ENCODE results near the gene CSTF3.
"Not testable (repeated sequence)": the region's sequence is repeated elsewhere in the genome, so short reads cannot be mapped to it uniquely, and the experiment has no call there.

Gene CSTF3

DNA sequence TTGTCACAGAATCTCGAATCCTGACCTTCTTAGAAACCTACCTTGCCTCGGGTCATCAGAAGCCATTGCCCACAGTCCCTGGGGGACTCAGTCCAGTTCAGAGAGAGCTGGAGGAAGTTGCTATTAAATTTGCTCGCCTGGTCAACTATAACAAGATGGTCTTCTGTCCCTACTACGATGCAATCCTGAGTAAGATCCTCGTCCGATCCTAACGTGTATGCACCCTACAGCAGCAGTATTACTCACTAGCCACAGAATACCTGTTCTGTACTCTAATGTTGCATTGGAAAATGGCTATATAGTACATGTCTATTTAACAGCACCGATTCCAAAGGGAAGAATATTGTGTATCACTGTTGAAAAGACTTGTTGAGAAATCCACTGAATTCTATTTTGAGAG, 88.8 kb downstream of the CSTF3 start:
- DNase-seq = no peak

DNA sequence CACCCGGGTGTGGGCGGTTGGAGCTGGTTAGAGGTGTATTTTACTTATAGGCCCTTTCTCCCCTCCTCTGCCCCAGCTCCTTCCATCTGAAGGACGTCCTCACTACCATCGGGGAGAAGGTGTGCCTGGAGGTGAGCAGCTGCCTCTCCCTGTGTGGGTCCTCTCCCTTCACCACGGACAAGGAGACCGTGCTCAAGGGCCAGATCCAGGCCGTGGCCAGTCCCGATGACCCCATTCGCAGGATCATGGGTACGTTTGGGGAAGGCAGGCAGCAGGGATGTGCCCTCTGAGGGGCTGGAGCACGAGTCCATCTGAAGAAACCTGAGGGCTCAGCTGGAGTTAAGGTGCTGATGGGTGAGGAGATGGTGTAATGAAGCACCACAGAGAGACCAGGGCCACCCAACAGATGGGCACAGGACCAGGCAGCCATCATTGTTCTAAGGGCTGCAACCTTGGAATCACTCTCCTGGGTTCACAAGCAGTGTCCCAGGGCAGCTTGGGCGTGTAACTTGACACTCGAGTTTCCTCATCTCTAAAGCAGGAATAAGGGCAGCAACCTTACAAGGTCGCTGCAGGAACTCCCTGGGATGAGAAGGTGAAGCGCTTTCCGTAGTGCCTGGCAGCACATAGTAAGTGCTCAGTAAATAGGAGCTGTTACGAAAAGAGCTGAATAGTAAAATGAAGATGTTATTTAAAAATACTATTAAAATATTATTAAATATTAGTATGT, 92.5 kb downstream of the CSTF3 start:
- DNase-seq = no peak

DNA sequence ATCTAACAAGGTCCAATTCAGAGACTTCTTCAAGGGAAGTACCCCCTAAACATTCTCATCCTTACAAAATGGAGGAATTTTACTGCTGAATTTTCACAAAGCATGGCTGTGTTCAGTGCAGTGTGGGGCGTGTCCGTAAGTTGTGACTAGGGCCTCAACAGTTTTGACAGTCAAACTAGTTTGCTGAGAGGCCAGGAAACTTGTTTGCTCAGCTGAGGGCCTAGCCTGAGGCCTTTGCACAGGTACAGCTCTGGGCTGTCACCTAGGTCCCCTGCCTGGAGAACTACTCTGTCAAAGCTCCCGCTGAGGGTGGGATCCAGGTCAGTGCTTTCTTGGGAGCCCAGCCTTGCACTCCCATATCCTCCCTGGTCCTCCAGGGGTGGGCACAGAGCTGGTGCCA, 94.0 kb downstream of the CSTF3 start:
- DNase-seq = no peak

DNA sequence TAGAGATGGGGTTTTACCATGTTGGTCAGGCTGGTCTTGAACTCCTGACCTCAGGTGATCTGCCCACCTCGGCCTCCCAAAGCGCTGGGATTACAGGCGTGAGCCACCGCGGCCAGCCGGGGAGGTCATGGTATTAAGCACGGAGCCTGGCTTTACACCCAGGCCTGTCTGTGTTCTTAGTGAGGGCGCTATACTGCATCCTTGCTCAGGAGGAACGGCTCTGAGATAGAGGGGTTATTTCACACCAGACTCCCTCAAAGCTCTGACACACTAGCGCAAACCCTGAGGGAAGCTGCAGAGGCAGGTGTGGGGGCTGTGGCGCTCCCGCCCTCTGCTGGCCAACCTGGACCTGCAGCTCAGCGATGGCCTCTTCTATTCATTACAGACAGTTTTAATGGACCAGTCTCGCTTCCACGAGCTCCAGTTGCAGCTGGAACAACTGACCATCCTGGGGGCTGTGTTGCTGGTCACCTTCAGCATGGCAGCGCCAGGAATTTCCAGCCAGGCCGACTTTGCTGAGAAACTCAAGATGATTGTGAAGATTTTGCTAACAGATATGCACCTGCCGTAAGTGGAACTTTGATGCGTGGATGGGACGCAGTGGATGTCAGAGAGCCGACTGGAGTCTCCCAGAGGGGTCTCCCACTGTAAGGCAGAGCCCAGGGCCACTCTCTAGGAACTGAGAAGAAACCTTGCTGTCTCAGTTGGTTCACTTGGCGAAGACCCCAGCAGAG, 95.7 kb downstream of the CSTF3 start:
- peak; percentile 72 for DNase-seq

DNA sequence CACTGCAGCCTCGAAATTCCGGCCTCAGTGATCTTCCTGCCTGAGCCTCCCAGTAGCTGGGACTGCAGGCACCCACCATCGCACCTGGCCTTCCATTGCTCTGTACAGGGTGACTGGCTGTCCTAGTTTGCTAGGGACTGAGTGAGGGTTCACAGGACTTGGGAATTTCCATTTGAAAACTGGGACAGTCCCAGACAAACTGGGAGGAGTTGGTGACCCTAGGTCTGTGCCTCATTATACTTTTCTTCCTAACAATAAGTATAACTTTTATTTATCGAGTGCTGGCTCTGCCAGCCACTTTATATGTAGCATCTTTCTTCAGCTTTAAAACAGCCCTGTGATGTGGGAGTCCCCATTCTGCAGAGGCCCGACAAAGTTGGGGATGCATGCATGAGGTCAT, 96.4 kb downstream of the CSTF3 start:
- no peak for DNase-seq

DNA sequence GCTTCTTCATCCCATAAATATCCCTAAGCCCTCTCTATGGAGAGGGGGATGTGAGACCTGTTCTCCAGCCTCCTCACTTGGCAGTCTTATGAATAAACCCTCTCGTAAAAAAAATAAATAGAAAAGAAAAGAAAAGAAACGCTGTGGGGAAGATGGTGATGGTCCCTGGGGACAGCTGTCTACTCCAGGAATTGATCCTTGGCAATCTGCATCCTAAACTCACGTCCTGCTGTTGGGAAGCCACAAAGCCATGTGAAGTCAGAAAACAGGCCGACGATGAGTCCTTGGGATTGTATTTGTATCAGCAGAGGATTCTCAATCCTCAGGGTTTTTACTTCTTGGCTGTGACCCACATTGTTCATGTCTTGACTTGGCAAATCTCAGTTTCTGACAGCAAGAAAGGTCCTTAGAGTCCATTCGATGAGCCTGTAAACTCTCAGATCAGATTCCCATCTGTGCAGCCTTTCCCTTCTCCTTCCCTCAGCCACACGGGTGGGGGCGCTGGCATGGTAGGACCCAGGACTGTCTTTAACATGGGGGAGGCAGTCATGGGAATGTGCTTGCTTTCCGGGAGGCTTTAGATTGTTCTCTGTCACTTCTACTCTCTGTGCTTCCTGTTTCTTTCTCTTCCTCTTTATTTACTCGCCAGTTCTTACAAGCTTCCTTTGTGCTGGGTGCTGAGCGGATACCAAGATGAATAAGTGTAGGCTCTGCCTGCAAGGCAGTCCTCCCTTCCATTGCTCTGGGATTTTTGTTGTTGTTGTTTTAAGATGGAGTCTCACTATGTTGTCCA, 97.1 kb downstream of the CSTF3 start:
- DNase-seq = no peak

DNA sequence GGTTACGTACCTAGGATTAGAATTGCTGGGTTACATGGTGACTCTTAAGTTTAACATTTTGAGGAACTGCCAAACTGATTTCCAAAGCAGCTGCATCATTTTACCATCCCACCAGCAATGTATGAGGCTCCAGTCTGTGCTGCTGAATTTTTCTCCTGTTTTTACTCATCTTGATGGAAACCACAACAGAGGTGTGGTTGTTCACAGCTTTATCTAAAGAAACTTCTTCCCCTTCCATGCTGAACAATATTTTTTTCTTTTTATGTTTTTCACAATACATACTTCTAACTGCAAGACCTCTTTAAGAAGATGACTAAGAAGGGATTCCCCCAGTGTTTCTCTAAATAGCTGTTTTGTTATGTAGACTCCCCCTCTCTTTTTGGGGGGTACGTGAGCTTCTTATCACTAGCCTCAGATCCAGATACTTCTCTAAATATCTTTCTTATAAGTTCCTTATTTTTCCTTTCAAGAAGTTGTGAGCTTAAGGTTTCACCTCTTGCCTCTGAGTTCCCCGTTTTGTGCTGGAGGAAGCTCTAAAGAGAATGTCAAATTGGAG, 97.9 kb downstream of the CSTF3 start:
- no peak for DNase-seq

DNA sequence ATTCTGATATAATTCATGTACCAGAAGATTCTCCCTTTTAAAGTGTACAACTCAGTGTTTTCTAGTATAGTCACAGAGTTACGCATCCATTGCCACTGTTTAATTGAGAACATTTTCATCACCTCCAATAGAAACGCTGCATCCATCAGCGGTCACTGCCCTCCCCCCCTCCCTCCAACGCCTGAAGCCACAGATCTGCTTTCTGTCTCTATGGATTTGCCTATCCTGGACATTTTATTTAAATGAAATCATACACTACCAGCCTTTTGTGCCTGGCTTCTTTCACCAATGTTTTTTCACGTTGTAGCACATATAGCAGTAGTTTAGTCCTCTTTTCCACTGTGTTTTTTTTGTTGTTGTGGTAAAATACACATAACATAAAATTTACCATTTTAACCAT, 99.1 kb downstream of the CSTF3 start:
- no peak for DNase-seq

DNA sequence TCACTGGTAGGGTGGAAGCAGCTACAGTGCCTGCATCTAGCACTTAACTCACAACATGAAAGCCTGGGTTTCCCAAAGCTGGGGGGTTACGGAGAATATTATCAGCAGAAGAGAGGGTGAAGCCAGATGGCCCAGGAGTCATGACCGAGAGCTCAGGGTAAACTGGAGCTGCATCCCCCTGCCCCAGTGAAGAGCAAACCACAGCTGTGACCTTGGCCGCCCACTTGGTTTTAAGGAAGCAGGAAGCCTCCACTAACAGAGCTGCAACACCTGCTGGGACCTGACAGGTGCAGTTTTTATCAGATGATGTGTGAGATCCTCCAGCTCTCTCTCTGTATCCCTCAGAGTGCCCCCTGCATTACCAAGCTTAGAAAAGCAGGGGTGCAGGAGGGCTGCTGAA, 101.0 kb downstream of the CSTF3 start:
- DNase-seq = no peak

DNA sequence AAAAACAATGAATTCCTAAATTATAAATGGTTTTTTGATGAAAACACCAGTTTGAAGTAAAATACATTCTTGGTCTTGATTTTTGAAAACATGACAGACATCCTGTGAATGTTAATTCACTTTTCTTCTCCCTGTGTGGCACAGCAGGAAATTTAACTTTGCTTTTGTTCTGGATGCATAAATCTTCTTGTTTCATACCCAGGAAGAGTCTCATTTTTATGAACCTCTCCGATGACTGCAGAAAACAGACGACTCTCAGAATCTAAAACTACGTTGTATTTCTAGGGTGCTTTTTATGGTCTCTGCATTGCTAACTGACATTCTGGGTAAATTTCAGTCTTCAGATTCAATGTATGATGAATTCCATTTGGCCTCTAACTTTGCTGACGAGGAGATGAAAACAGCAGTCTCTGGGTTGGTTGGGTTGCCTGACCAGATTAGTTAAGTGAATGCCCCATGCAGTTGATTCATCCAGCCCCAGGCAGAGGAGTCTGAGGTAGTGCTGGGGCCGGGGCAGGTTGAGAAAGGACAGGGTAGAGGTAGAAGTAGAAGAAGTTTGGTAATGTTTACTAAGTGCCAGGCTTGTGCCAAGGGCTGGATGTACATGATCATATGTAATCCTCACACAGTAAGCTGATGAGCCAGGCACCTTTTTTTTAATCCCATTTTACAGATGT, 101.8 kb downstream of the CSTF3 start:
- DNase-seq = no peak

DNA sequence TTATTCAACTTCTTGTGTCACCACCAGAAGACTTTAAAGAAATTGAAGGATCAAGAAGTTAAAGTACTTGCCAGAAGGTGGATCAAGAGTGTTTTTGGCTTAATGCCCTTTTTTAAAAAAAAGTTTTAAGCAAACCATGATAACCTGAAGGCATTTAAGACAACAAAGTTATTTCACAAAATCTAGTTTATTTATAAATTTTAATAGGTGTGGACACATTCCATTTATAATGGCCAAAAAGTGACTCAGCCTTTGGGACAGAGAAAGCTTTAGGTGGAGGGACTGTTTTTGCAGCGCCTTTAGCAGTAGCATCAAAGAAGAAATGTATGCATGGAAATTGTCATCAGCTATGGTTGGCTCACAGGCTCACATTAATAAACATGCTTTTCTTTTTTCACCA, 104.0 kb downstream of the CSTF3 start:
- DNase-seq = no peak

DNA sequence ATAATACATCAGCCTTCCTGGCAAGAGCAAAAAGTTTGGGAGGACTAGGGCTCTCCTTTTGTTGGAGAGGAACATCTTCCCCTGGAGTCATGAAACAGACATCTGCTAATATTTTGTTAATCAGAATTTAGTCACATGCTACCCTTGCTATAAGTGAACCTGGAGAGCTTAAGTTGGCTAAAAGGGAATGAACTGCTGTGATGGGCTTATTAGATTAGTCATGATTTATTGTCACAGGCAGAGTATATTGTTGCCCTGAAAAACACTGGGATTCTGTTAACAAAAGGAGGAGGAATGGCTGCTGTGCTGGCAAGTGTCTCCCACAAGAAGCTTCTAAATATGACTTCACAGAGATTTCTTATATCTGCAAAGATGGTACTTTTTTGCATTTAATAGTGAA, 105.9 kb downstream of the CSTF3 start:
- DNase-seq = no peak

DNA sequence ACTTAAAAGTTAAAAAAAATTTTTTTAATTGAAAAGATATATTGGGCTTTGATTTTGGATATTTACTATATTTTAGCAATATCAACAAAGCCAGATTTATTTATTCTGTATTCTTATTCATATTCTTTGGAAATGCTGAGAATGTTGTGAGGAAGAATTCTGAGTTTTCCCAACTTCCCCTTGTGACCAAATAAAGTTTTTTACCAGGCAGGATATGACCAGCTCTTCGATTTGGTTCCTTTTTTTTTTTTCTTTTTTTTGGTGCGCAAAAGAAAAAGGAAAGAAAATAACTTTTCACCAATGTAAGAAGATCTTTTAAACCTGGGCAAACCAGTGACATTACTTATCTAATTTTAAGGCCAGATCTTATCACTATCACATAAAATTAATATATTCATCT, 109.0 kb downstream of the CSTF3 start:
- no peak for DNase-seq

DNA sequence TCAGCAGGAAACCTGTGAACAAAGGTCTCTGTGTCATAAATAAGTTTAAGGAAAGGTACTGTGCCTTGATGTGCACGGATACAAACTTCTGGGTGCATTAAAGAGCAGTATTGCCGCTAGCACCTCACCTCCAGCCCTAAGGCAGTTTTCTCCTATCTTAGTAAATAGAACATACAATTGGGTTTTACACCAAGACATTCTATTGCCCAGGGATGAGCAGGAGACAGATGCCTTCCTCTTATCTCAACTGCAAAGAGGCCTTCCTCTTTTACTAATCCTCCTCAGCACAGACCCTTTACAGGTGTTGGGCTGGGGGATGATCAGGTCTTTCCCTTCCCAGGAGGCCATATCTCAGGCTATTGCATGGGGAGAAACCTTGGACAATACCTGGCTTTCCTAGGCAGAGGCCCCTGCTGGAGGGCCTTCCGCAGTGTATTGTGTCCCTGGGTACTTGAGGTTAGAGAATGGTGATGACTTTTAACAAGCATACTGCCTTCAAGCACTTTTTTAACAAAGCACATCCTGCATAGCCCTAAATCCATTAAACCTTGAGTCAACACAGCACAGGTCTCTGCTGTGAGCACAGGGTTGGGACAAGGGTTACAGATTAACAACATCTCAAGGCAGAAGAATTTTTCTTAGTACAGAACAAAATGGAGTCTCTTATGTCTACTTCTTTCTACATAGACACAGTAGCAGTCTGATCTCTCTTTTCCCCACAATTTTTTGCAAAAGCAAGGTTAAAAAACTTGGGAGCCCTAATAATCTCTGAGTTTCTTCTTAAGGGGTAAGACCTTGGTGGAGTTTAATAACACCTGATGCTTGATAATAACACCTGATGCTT, 111.5 kb downstream of the CSTF3 start:
- DNase-seq = not testable (repeated sequence)

DNA sequence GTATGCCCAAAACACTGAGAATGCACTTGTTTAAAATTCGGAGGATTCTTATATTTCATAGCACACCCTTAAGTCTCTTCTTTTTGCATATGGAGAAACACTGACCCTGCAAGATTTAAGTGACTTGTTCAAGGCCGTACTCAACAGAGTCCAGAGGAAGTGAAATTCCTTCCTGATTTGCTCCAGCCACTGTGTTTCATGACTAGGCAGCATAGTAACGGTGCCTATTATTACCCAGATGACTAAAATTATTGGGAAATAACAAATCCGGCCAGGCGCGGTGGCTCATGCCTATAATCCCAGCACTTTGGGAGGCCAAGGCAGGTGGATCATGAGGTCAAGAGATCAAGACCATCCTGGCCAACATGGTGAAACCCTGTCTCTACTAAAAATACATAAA, 112.6 kb downstream of the CSTF3 start:
- not testable (repeated sequence) for DNase-seq

DNA sequence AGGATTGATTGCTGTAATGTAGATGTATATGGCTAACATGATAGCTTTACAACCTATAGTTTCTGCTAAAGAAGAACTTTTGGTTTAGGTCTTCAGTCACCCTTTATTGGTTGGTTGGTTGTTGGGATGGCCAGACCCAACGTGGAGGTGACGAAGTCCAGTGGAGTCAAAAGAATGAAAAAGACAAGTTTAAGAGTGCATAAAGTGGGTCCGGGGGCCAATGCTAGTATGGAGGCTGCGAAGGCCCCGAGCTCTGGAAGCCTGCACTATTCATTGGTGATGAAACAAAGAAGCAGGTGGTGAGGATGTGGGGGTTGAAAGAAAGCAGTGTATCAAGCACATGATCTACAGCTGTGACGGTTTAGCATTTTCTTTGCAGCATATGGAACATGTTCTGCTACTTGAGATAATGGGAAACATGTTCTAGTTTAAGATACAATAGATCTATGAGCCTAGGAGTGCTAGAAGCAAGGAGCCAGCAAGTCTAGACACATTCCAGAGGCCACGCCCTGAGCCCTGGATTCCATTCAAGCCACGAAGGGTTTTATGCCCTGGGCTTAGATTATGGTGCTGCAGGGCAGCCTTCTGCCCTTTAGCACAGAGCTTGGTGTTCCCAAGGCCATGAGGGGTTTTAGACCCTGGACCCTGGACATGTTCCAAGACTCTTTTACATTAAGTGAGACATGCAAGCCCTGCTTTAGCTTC, 115.6 kb downstream of the CSTF3 start:
- DNase-seq = no peak

DNA sequence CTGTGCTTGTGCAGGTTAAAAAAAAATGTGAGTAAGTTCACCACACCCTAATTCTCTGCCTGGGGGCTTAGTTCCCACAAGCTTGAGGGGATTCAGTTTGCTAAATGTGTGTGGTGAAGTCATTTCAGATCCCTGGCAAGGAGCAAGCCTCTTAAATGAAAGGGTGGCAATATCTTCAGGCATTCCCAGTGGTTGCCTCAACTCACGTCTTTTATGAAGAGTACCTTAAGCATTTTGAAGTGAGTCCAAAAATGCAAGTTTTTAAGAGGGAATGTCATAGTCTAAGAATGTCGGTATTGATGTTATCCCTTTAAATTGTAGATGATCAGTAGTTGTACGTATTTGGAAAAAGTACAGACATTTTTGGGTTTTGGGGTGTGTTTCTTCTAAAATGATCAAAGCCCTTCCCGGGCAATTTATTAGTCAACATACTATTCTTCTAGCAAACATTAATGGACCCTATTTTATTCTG, 117.0 kb downstream of the CSTF3 start:
- DNase-seq = no peak

DNA sequence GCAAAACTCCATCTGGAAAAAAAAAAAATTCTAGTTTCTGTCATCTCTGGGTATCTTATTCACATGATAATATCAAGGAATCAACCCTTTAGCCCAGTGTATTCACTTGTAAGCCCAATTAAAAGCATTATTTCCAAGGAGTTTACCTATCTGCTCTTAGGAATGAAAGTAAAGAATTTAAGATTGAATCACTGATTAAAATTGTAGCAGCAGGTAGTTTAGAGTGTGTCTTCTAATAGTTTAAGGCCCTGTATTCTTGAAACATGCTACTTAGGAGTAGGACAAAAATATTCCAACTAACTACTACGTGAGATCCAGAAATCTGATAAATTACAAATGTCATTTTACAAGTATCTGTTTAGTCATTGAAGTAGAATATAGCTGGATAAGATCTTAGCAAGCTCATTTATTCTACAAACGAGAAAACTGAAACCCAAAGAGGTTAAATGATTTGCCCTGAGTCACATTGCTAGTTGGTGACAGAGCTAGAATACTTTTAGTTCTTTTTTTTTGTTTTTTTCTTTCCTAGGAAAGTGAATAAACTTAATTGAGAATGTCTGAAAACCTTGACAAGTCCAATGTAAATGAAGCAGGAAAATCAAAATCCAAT, 118.0 kb downstream of the CSTF3 start:
- no peak for DNase-seq

DNA sequence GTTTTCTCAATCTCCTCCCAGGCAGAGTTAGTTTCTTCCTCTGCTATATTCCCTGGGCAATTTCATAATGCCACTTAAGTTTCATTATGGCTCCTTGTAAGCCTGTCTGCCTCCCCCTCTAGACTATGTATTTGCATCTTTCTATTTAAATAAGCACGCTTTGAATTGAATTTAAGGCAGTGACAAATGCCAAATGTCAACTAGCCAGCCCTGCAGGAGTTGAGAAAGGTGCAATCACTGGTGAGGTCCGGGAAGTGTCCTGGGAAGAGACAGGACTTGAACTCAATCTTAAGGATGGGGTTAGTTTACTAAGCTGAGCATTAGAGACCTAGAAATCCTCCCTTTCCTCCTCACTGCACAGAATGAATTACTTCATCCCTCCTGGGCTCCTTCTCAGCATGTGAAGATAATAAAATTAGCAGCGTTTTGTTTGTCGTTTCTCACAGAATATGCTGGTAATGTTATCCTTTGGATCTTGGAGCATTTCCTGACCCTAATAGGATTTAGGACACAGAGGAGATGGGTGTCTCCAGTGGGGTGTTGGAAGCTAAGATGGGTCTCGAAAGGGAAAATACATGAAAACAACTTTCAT, 120.3 kb downstream of the CSTF3 start:
- no peak for DNase-seq
